Measurements from ENCODE around the gene TIMD4. TPM values are rescaled to one million over a fixed set of nuclear protein-coding genes. Genes with fewer than 3 reads are reported as not detected.
"Not testable (repeated sequence)": the region's sequence is repeated elsewhere in the genome, so short reads cannot be mapped to it uniquely, and the experiment has no call there.

TIMD4 gene
- total and polyA plus RNA-seq, 2 donors (not counting 1 experiment from before 2014, with no cell fraction given): not detected

DNA sequence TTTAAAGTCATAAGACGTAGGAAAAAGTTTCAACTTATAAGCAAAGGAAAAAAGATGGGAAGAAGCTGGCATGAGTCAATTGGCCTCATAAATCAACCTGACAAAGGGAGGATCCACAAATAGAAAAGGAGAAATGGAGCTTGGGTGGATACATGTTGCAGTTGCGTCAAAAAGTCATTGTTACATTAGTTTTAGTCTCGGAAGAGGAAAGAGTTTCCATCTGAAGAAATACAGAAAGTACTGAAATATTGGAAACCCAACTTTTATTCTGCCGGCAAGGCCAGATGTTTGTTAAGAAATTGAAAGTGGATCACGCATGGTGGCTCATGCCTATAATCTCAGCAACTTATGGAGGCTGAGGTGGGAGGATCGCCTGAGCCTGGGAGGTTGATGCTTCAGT lies 11.3 kb upstream of the TIMD4 start:
- no peak overlapping the region for H3K4me2 ChIP-seq (ENCODE audit: extremely low read depth, insufficient read depth, low read length)
- H4K20me1 ChIP-seq (ENCODE audit: control insufficient read depth, extremely low read depth, insufficient read depth, low read length): no peaks in the 10 kb centered on the region
- no peak for DNase-seq (ENCODE audit: low read depth in 2 of 2)
- H3K4me3 ChIP-seq (replicated peaks in 1 of 4; ENCODE audit: control extremely low read depth in 1 of 4, insufficient read depth in 1 of 4, low read depth in 3 of 4, low read length in 4 of 4): no peak overlapping the region
- TF ChIP-seq, protein P1, sequence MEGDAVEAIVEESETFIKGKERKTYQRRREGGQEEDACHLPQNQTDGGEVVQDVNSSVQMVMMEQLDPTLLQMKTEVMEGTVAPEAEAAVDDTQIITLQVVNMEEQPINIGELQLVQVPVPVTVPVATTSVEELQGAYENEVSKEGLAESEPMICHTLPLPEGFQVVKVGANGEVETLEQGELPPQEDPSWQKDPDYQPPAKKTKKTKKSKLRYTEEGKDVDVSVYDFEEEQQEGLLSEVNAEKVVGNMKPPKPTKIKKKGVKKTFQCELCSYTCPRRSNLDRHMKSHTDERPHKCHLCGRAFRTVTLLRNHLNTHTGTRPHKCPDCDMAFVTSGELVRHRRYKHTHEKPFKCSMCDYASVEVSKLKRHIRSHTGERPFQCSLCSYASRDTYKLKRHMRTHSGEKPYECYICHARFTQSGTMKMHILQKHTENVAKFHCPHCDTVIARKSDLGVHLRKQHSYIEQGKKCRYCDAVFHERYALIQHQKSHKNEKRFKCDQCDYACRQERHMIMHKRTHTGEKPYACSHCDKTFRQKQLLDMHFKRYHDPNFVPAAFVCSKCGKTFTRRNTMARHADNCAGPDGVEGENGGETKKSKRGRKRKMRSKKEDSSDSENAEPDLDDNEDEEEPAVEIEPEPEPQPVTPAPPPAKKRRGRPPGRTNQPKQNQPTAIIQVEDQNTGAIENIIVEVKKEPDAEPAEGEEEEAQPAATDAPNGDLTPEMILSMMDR (conservative IDR thresholded peaks at IDR 0.05 in 1 of 2, IDR thresholded peaks at IDR 0.05 in 1 of 2; ENCODE audit: low read depth in 1 of 2, low read length in 2 of 2): no peak
- no peak for TF ChIP-seq EZH2 (IDR thresholded peaks at IDR 0.05; ENCODE audit: low read length, missing control alignments)
- H3K9me3 ChIP-seq (ENCODE audit: control insufficient read depth, insufficient read depth, low read depth, low read length): no peaks in the 10 kb centered on the region
- no peaks in the 10 kb centered on the region for H3K27me3 ChIP-seq (ENCODE audit: control insufficient read depth, insufficient read depth, low read length)
- H2AFZ ChIP-seq (ENCODE audit: low read length): no peak overlapping the region
- no peak overlapping the region for H3K9ac ChIP-seq (ENCODE audit: insufficient read depth, low read length)
- H3K27ac ChIP-seq (ENCODE audit: insufficient read depth, low read length): no peak overlapping the region
- no peaks in the 10 kb centered on the region for H3K36me3 ChIP-seq (ENCODE audit: control insufficient read depth, insufficient read depth, low read length)
- H3K4me1 ChIP-seq (ENCODE audit: control insufficient read depth, extremely low read depth, insufficient read depth, low read length): no peaks in the 10 kb centered on the region
- H3K79me2 ChIP-seq (ENCODE audit: control insufficient read depth, insufficient read depth, low read length): no peaks in the 10 kb centered on the region

DNA sequence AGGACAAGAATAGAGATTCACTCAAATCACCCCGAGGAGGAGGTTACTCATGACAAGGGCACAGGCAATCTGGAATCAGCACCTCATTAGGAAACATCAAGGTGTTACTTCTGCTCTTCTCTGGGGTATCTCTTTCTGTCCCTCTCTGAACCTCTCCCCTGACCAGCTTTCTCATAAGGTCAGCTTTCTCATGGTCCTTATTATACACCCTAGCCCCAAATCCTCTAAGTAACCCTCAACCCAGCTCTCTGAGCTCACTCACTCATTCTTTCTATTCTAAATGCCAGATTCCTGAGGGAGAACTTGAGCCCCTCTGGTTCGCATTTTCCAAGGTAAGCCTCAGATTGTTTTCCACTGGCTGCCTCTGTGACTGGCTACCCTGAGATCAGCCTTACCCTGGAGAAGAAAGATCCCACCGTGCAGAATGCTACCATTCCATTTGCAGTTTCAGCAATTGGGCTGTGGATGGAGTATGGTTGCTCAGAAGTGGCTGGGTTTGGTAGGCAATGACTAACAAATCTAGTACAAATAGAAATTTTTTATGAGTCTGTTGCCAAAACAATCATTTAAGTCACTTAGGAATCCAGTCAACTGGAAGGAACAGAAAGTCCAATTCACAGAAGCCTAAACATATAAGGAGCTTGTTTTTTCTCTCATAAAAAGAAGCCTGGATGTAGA lies 9.0 kb upstream of the TIMD4 start:
- Histone ChIP-seq H3K4me2 (ENCODE audit: extremely low read depth, insufficient read depth, low read length) (no peak overlapping the region), H3K36me3 (ENCODE audit: control insufficient read depth, insufficient read depth, low read length) (no peaks in the 10 kb centered on the region), H4K20me1 (ENCODE audit: control insufficient read depth, extremely low read depth, insufficient read depth, low read length) (no peaks in the 10 kb centered on the region), H3K27me3 (ENCODE audit: control insufficient read depth, insufficient read depth, low read length) (no peaks in the 10 kb centered on the region), H3K79me2 (ENCODE audit: control insufficient read depth, insufficient read depth, low read length) (no peaks in the 10 kb centered on the region), H2AFZ (ENCODE audit: low read length) (no peak overlapping the region), H3K9ac (ENCODE audit: insufficient read depth, low read length) (no peak overlapping the region), H3K9me3 (ENCODE audit: control insufficient read depth, insufficient read depth, low read depth, low read length) (no peaks in the 10 kb centered on the region), H3K27ac (ENCODE audit: insufficient read depth, low read length) (no peak overlapping the region), H3K4me1 (ENCODE audit: control insufficient read depth, extremely low read depth, insufficient read depth, low read length) (no peaks in the 10 kb centered on the region), H3K4me3 (replicated peaks in 1 of 4; ENCODE audit: control extremely low read depth in 1 of 4, insufficient read depth in 1 of 4, low read depth in 3 of 4, low read length in 4 of 4) (no peak overlapping the region)
- TF ChIP-seq, protein P1 (conservative IDR thresholded peaks at IDR 0.05 in 1 of 2, IDR thresholded peaks at IDR 0.05 in 1 of 2; ENCODE audit: low read depth in 1 of 2, low read length in 2 of 2): no peak
- no peak for TF ChIP-seq EZH2 (IDR thresholded peaks at IDR 0.05; ENCODE audit: low read length, missing control alignments)
- no peak for DNase-seq (ENCODE audit: low read depth in 2 of 2)

DNA sequence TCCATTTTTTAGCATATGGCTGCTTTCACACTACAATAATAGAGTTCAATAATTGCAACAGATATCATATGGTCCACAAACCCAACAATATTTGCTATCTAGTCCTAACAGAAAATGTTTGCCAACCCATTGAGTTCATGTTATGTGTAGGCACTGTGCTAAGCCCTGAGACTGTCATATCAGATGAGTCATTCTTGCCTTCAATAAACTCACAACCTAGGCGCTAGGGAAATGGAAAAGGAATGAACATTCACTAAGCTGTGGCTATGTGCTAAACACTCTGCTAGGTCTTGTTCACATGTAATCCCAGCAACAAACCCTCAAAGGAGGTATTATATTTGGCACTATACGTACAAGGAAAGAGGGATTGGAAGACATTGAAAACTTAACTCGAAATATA lies 8.4 kb upstream of the TIMD4 start:
- H2AFZ ChIP-seq (ENCODE audit: low read length): no peak overlapping the region
- no peak overlapping the region for H3K4me2 ChIP-seq (ENCODE audit: extremely low read depth, insufficient read depth, low read length)
- H3K79me2 ChIP-seq (ENCODE audit: control insufficient read depth, insufficient read depth, low read length): no peaks in the 10 kb centered on the region
- H3K36me3 ChIP-seq (ENCODE audit: control insufficient read depth, insufficient read depth, low read length): no peaks in the 10 kb centered on the region
- no peak overlapping the region for H3K27ac ChIP-seq (ENCODE audit: insufficient read depth, low read length)
- H3K9me3 ChIP-seq (ENCODE audit: control insufficient read depth, insufficient read depth, low read depth, low read length): no peaks in the 10 kb centered on the region
- no peak for DNase-seq (ENCODE audit: low read depth in 2 of 2)
- no peaks in the 10 kb centered on the region for H4K20me1 ChIP-seq (ENCODE audit: control insufficient read depth, extremely low read depth, insufficient read depth, low read length)
- H3K4me3 ChIP-seq (replicated peaks in 1 of 4; ENCODE audit: control extremely low read depth in 1 of 4, insufficient read depth in 1 of 4, low read depth in 3 of 4, low read length in 4 of 4): no peak overlapping the region
- H3K4me1 ChIP-seq (ENCODE audit: control insufficient read depth, extremely low read depth, insufficient read depth, low read length): no peaks in the 10 kb centered on the region
- no peaks in the 10 kb centered on the region for H3K27me3 ChIP-seq (ENCODE audit: control insufficient read depth, insufficient read depth, low read length)
- no peak overlapping the region for H3K9ac ChIP-seq (ENCODE audit: insufficient read depth, low read length)
- TF ChIP-seq, protein P1 (conservative IDR thresholded peaks at IDR 0.05 in 1 of 2, IDR thresholded peaks at IDR 0.05 in 1 of 2; ENCODE audit: low read depth in 1 of 2, low read length in 2 of 2): no peak
- TF ChIP-seq EZH2 (IDR thresholded peaks at IDR 0.05; ENCODE audit: low read length, missing control alignments): no peak

DNA sequence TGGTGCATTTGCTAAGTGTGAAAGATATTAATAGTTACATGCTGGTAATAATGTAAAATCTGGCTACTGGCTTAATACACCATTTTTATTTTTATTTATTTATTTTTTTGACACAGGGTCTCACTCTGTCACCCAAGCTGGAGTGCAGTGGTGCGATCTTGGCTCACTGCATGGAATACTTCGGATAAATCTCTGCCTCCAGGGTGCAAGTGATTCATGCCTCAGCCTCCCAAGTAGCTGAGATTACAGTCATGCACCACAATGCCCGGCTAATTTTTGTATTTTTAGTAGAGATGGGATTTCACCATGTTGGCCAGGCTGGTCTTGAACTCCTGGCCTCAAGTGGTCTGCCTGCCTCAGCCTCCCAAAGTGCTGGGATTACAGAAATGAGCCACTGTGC lies 4.4 kb upstream of the TIMD4 start:
- not testable (repeated sequence) for H3K9ac ChIP-seq (ENCODE audit: insufficient read depth, low read length); H4K20me1 ChIP-seq (ENCODE audit: control insufficient read depth, extremely low read depth, insufficient read depth, low read length); H3K27ac ChIP-seq (ENCODE audit: insufficient read depth, low read length); H3K4me2 ChIP-seq (ENCODE audit: extremely low read depth, insufficient read depth, low read length); DNase-seq (ENCODE audit: low read depth in 2 of 2); H3K9me3 ChIP-seq (ENCODE audit: control insufficient read depth, insufficient read depth, low read depth, low read length); H3K27me3 ChIP-seq (ENCODE audit: control insufficient read depth, insufficient read depth, low read length); H3K79me2 ChIP-seq (ENCODE audit: control insufficient read depth, insufficient read depth, low read length); H3K4me3 ChIP-seq (replicated peaks in 1 of 4; ENCODE audit: control extremely low read depth in 1 of 4, insufficient read depth in 1 of 4, low read depth in 3 of 4, low read length in 4 of 4); H3K4me1 ChIP-seq (ENCODE audit: control insufficient read depth, extremely low read depth, insufficient read depth, low read length); H3K36me3 ChIP-seq (ENCODE audit: control insufficient read depth, insufficient read depth, low read length); H2AFZ ChIP-seq (ENCODE audit: low read length)

All from fibroblast of lung (primary cell).